ENCODE results near the gene RUNX3. TPM values are rescaled to one million over a fixed set of nuclear protein-coding genes. Genes with fewer than 3 reads are reported as not detected.

Gene RUNX3
- total RNA-seq, 1 experiment from 2014 or later = 22.6 TPM

- TF ChIP-seq REST (IDR thresholded peaks at IDR 0.05; ENCODE audit: low read depth) (no peak), ELF1 (IDR thresholded peaks at IDR 0.05; ENCODE audit: borderline replicate concordance, low read depth) (no peak), ZNF274 (IDR thresholded peaks at IDR 0.05; ENCODE audit: low read depth, low read length) (no peak)
Measured at GRCh38 chr1:24855474-24855873, 74.6 kb downstream of the RUNX3 start (continued).

DNA sequence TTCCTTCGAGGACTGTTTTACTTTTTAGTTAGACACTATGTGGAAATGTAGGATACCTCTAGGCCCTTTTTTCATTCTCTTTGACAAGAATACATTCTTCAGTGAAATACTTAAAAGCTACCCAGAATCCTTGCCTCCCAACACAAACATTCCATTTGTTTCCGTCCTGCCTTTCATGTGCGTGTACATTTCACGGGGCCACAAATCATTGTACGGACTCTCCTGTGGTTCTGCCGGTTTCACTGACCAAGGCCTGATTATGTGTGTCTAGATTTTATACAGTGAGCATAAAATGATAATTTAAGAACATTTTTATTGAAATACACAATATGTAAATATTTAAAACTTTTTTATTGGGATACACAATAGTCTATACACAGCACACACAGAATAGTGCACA is 76.4 kb downstream of the RUNX3 start:
- Histone ChIP-seq H3K27ac (ENCODE audit: low read depth, low read length) (no peak overlapping the region), H3K9me3 (ENCODE audit: control insufficient read depth in 1 of 2, insufficient read depth in 1 of 2, low read depth in 1 of 2, low read length in 2 of 2) (no peaks in the 10 kb centered on the region), H2AFZ (ENCODE audit: low read depth, low read length, poor library complexity, severe bottlenecking) (no peak overlapping the region), H3K9ac (ENCODE audit: low read length) (no peak overlapping the region), H3K27me3 (ENCODE audit: insufficient read depth, low read length) (no peaks in the 10 kb centered on the region; the same call in 1 of the 2 replicates), H3K79me2 (ENCODE audit: insufficient read depth, low read length) (no peaks in the 10 kb centered on the region), H3K4me3 (replicated peaks in 1 of 2; ENCODE audit: low read depth in 1 of 2, low read length in 2 of 2) (no peak overlapping the region), H3K36me3 (ENCODE audit: control insufficient read depth in 1 of 2, insufficient read depth in 2 of 2, low read length in 2 of 2) (no peaks in the 10 kb centered on the region), H4K20me1 (ENCODE audit: insufficient read depth) (no peaks in the 10 kb centered on the region), H3K9me2 (ENCODE audit: insufficient read depth) (no peaks in the 10 kb centered on the region), H3K4me1 (ENCODE audit: control insufficient read depth in 1 of 2, insufficient read depth in 2 of 2, low read length in 2 of 2) (peaks cover 0 to 10% of the 10 kb centered on the region in 2 experiments; a peak in 1 of 4 replicates), H3K4me2 (ENCODE audit: low read length) (no peak overlapping the region)
- DNase-seq (ENCODE audit: low read depth, low spot score) (no peak), ATAC-seq (no peak)
- intact Hi-C loops (cut with micrococcal nuclease) = no loop called here
- ChIA-PET RAD21 (ENCODE audit: low non-redundant PET in 1 of 2, low total read pairs in 2 of 2, uncharacterized antibody in 2 of 2, unreplicated experiment in 2 of 2) (no interaction called here), POLR2A (no interaction called here), CTCF (no interaction called here)
- TF ChIP-seq FOSL1 (IDR thresholded peaks at IDR 0.05; ENCODE audit: low read depth) = no peak
- TF ChIP-seq SRF (IDR thresholded peaks at IDR 0.05; ENCODE audit: low read depth) = no peak
- TF ChIP-seq MAX (IDR thresholded peaks at IDR 0.05) = no peak
- no peak for TF ChIP-seq REST (IDR thresholded peaks at IDR 0.05; ENCODE audit: low read depth)
- TF ChIP-seq EZH2 (IDR thresholded peaks at IDR 0.05) = no peak
- TF ChIP-seq ZNF274 (IDR thresholded peaks at IDR 0.05; ENCODE audit: low read depth, low read length) = no peak
- no peak for TF ChIP-seq EGR1 (IDR thresholded peaks at IDR 0.05; ENCODE audit: low read depth)
- TF ChIP-seq CBX3 (IDR thresholded peaks at IDR 0.05; ENCODE audit: low read depth) = no peak
- no peak for TF ChIP-seq POLR2AphosphoS5 (IDR thresholded peaks at IDR 0.05; ENCODE audit: low read depth, low read length)
- no peak for TF ChIP-seq ELF1 (IDR thresholded peaks at IDR 0.05; ENCODE audit: borderline replicate concordance, low read depth)
- no peak for TF ChIP-seq RAD21 (IDR thresholded peaks at IDR 0.05; ENCODE audit: low read depth)
- TF ChIP-seq EZH2phosphoT487 (IDR thresholded peaks at IDR 0.05; ENCODE audit: borderline replicate concordance) = no peak
- TF ChIP-seq, protein P1, sequence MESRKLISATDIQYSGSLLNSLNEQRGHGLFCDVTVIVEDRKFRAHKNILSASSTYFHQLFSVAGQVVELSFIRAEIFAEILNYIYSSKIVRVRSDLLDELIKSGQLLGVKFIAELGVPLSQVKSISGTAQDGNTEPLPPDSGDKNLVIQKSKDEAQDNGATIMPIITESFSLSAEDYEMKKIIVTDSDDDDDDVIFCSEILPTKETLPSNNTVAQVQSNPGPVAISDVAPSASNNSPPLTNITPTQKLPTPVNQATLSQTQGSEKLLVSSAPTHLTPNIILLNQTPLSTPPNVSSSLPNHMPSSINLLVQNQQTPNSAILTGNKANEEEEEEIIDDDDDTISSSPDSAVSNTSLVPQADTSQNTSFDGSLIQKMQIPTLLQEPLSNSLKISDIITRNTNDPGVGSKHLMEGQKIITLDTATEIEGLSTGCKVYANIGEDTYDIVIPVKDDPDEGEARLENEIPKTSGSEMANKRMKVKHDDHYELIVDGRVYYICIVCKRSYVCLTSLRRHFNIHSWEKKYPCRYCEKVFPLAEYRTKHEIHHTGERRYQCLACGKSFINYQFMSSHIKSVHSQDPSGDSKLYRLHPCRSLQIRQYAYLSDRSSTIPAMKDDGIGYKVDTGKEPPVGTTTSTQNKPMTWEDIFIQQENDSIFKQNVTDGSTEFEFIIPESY (IDR thresholded peaks at IDR 0.05; ENCODE audit: extremely low read depth, insufficient replicate concordance, low read length) = no peak
- TF ChIP-seq TCF7L2 (IDR thresholded peaks at IDR 0.05; ENCODE audit: borderline replicate concordance, extremely low read depth, insufficient read depth, insufficient read length) = no peak
- TF ChIP-seq SP1 (IDR thresholded peaks at IDR 0.05; ENCODE audit: low read depth) = no peak
- no TSS peak for BruUV-seq (replicated peaks)
